ENCODE measurements around the gene PRXL2B. TPM values are rescaled to one million over a fixed set of nuclear protein-coding genes. Genes with fewer than 3 reads are reported as not detected.
A peak's percentile ranks its signal among the peaks of the same experiment; 100 is the strongest.

The PRXL2B gene
- total RNA-seq, 2 donors from 2014 or later = 5.6 to 8.8 TPM

DNA sequence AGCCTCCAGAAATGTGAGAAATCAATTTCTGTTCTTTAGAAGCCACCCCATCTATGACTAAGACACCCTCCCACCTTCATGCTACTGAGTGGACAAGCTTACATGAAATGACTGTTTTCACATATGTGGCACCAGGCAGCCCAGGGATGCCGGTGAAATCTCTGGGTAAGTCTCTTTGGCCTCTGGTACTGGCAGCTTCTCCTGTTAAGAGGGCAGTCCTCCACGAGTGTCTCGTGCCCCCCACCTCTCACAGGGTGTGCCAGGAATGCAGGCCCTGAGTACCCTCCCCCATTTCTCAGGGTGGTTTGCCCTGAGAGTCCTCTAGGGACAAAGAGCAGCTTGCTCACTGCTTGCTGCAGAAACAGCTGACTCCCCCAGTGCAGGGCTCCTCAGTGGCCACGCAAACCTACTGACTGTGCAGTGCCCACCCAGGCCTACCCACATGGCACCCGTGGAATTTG, 3.2 kb upstream of the PRXL2B start:
- DNase-seq (no peak), ATAC-seq (no peak)
- intact Hi-C loops (cut with DNase I) = loop anchor here (10.0 kb wide), 1 partner anchor 49 kb away; the partner anchor contains the start of gene HES5
- H3K27me3 ChIP-seq = no peaks in the 10 kb centered on the region
- no peaks in the 10 kb centered on the region for H3K9me3 ChIP-seq
- peaks cover 36% of the 10 kb centered on the region for H3K4me1 ChIP-seq
- no peaks in the 10 kb centered on the region for H3K36me3 ChIP-seq (replicated peaks in 1 of 2; ENCODE audit: insufficient read depth in 1 of 2, low read depth in 2 of 2)
- peak overlapping the region in 2 of 4 donors; percentile 2 to 47 for H3K27ac ChIP-seq
- TF ChIP-seq, protein P1, sequence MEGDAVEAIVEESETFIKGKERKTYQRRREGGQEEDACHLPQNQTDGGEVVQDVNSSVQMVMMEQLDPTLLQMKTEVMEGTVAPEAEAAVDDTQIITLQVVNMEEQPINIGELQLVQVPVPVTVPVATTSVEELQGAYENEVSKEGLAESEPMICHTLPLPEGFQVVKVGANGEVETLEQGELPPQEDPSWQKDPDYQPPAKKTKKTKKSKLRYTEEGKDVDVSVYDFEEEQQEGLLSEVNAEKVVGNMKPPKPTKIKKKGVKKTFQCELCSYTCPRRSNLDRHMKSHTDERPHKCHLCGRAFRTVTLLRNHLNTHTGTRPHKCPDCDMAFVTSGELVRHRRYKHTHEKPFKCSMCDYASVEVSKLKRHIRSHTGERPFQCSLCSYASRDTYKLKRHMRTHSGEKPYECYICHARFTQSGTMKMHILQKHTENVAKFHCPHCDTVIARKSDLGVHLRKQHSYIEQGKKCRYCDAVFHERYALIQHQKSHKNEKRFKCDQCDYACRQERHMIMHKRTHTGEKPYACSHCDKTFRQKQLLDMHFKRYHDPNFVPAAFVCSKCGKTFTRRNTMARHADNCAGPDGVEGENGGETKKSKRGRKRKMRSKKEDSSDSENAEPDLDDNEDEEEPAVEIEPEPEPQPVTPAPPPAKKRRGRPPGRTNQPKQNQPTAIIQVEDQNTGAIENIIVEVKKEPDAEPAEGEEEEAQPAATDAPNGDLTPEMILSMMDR (IDR thresholded peaks at IDR 0.05) = no peak
- no peak for TF ChIP-seq POLR2A (IDR thresholded peaks at IDR 0.05)
- WGBS, 2 donors = 52 to 59% methylated on average over 5 of the region's 5 CpGs
- no peak overlapping the region for H3K4me3 ChIP-seq

DNA sequence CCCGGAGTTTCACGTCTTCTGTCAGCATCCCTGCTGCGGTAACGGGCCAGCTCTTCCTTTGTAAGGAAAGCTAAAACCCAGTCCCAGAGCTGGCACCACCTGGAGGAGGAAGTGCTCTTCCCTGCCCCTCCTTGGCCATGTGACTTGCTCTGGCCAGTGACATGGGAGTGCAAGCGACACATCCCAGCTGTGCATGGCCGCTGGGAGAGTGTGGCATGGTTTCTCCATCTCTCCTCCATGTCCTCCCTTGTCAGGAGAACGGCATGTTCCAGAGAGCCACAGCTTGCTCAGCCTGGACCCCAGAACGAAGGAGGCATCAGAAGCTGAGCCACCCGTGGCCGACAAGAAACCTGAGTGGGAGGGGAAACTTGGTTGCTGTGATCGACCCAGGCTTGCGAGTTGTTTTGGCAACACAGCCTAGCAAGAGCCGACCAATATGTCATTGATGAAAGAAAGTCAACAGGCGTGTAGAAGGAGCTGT, 2.7 kb upstream of the PRXL2B start:
- TF ChIP-seq, protein P1 (IDR thresholded peaks at IDR 0.05) = peak in 1 of 7 experiments; percentile 9
- TF ChIP-seq POLR2A (IDR thresholded peaks at IDR 0.05) = peak in 2 of 3 donors; percentile 23 to 28
- DNase-seq (peak; percentile 38 to 60 (median 53)), ATAC-seq (no peak)
- intact Hi-C loops (cut with DNase I) = loop anchor here (10.0 kb wide), 1 partner anchor 49 kb away; the partner anchor contains the start of gene HES5
- WGBS, 2 donors = 23 to 31% methylated on average over 7 to 14 of the region's 14 CpGs
- Histone ChIP-seq H3K36me3 (replicated peaks in 1 of 2; ENCODE audit: insufficient read depth in 1 of 2, low read depth in 2 of 2) (no peaks in the 10 kb centered on the region), H3K4me1 (peaks cover 39% of the 10 kb centered on the region), H3K4me3 (no peak overlapping the region), H3K27me3 (no peaks in the 10 kb centered on the region), H3K27ac (peak overlapping the region in 2 of 4 donors; percentile 21 to 47), H3K9me3 (no peaks in the 10 kb centered on the region)

DNA sequence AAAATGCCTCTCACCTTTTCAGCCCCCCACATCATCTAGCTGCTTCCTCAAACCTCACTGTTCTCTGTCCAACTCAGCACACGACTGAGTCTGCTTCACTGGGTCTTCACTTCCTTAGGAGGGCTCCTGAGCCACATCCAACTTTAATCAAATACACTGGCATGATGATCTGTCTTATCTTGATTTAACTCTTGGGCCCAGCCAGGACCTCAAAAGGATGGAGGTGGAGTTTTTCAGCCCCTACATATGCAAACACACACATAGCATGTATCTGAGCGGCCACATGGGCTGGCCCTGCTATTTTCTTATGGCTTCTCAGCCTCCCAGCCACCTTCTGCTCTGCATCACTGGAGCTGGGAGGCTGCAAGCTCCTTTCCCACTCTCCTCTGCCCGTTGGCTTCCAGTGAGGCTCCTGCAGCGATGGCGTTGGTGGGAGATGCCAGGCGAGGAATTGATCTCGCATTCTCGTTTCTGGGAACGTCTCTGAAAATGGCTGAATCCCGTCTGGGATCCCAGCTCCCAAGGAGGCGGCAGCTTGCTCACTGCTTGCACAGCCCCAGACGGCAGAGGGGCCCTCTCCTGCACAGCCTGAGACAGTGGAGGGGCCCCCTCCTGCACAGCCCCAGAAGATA, 1.8 kb upstream of the PRXL2B start:
- no peak for TF ChIP-seq POLR2A (IDR thresholded peaks at IDR 0.05)
- TF ChIP-seq, protein P1 (IDR thresholded peaks at IDR 0.05) = no peak
- no peak for DNase-seq
- 49 to 78% methylated on average over 9 to 12 of the region's 12 CpGs for WGBS, 2 donors

DNA sequence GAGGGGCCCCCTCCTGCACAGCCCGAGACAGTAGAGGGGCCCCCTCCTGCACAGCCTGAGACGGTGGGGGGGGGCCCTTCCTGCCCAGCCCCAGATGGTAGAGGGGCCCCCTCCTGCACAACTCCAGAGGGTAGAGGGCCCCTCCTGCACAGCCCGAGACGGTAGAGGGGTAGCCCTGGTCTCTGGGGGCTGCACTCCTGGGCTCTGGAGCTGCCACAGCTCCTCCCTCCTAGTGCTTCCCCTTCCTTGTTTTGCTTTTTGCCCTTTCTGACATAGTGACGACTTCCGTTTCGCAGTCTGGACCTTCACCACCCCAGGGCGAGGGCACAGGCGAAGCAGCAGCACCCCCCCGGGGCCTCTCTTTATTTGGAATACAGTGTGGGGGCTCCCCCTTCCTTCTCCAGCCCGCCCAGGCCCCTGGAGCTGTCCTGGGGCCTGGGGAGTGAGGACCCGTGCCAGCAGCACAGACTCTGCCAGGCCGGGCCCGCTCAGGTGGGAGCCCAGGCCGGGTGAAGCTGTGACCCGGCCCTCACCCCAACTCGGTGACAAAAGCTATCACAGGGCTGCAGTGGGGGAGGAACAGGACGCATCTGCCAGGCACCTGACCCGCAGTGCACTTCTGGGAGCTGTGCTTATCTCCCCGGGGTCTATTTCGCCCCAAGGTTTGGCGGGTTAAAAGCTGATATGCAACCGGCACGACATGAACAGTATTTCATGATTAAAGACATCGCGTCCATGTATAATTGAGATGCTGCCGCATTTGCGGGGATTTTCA, 1.1 kb upstream of the PRXL2B start:
- H3K4me3 ChIP-seq = peak overlapping the region; percentile 82 to 85
- H3K27ac ChIP-seq = peak overlapping the region; percentile 94 to 99 (median 97)
- no peaks in the 10 kb centered on the region for H3K36me3 ChIP-seq (replicated peaks in 1 of 2; ENCODE audit: insufficient read depth in 1 of 2, low read depth in 2 of 2)
- no peaks in the 10 kb centered on the region for H3K27me3 ChIP-seq
- TF ChIP-seq, protein P1 (IDR thresholded peaks at IDR 0.05) = no peak
- TF ChIP-seq POLR2A (IDR thresholded peaks at IDR 0.05) = peak; percentile 25 to 69 (median 54)
- WGBS, 2 donors = 3 to 5% methylated on average over 11 to 28 of the region's 28 CpGs
- DNase-seq (peak; percentile 54 to 78 (median 61)), ATAC-seq (peak; percentile 10)
- peaks cover 39% of the 10 kb centered on the region for H3K4me1 ChIP-seq
- no peaks in the 10 kb centered on the region for H3K9me3 ChIP-seq
- intact Hi-C loops (cut with DNase I) = loop anchor here (10.0 kb wide), 1 partner anchor 51 kb away; the partner anchor contains the start of gene HES5

More for the DNA sequence above, 1.8 kb upstream of the PRXL2B start:
- Histone ChIP-seq H3K27ac (peak overlapping the region; percentile 94 to 99 (median 97)), H3K4me1 (peaks cover 39% of the 10 kb centered on the region), H3K4me3 (no peak overlapping the region), H3K27me3 (no peaks in the 10 kb centered on the region), H3K36me3 (replicated peaks in 1 of 2; ENCODE audit: insufficient read depth in 1 of 2, low read depth in 2 of 2) (no peaks in the 10 kb centered on the region), H3K9me3 (no peaks in the 10 kb centered on the region)
- intact Hi-C loops (cut with DNase I) = loop anchor here (10.0 kb wide), 1 partner anchor 50 kb away; the partner anchor contains the start of gene HES5
- no peak for ATAC-seq
